Psoas muscle (tissue), 8 donors: ENCODE data around the gene IL36B. TPM values are rescaled to one million over a fixed set of nuclear protein-coding genes. Genes with fewer than 3 reads are reported as not detected.

Source experiments
- ATAC-seq, 4 donors: fragments of 200-7000 bp; cut with Tn5 transposase; one replicate each; pipeline ENCODE4 v1.9.1; 2020; ENCODE audit warnings: moderate library complexity in 3 of 4, mild to moderate bottlenecking in 2 of 4
- DNase-seq, 2 donors: peaks; one replicate each; pipeline ENCODE4 v3.0.0-alpha.2; 2020
- H3K27ac ChIP-seq: fragments of 200-600 bp; one replicate; pipeline ENCODE4 v1.8.0; 2022
- H3K27me3 ChIP-seq, 3 donors: fragments of 200-600 bp in 1 of 3; one replicate each; pipeline versions ENCODE4 v1.6.1 to v1.8.0; 2013 to 2022; ENCODE audit warnings: low read length in 2 of 3, mild to moderate bottlenecking in 2 of 3, moderate library complexity in 1 of 3; ENCODE audit not compliant: insufficient read depth in 3 of 3
- H3K36me3 ChIP-seq, 2 donors: fragments of 200-600 bp in 1 of 2; one replicate each; pipeline versions ENCODE4 v1.6.1 to v1.8.0; 2013 to 2022; ENCODE audit warnings: low read depth in 1 of 2, mild to moderate bottlenecking in 1 of 2, moderate library complexity in 1 of 2; ENCODE audit not compliant: insufficient read depth in 1 of 2
- H3K4me1 ChIP-seq: fragments of 200-600 bp; one replicate; pipeline ENCODE4 v1.8.0; 2022
- H3K4me3 ChIP-seq: fragments of 200-600 bp; one replicate; pipeline ENCODE4 v1.8.0; 2022; ENCODE audit warnings: mild to moderate bottlenecking
- H3K9me3 ChIP-seq: fragments of 200-600 bp; one replicate; pipeline ENCODE4 v1.8.0; 2022
- CTCF ChIP-seq: fragments of 200-600 bp; IDR thresholded peaks from one replicate; pipeline ENCODE4 v1.8.0; 2022; ENCODE audit warnings: antibody characterized with exemption
- WGBS, 3 donors: extraction: QIAGEN DNeasy Blood & Tissue Kit; methylation state at CpG; one replicate each; pipeline versions ENCODE4 v1.1.6 to v1.1.7; 2013; 5-methylcytosine and 5-hydroxymethylcytosine counted together
- intact Hi-C, 2 donors: fragments of 100-400 bp; cut with DNase I; formaldehyde crosslinking; loops; one replicate each; pipeline versions ENCODE4 v1.11.0 to v1.14.2; 2022
- polyA plus RNA-seq, 3 donors: library from polyadenylated mRNA; stranded (reverse); fragments of 200-250 nt; gene quantifications; one replicate each; pipeline ENCODE4 v1.2.3, GENCODE V29; 2013
- total RNA-seq, 4 donors: library from RNA; stranded (reverse); fragmentation: NEBNext Ultra II Directional in 2 of 4; extraction: Animal tissue kit (Norgen Biotek cat#: 25700) in 2 of 4; gene quantifications; one replicate each; pipeline versions ENCODE4 v1.2.1 to v1.2.4, GENCODE V29; 2021 to 2023
- donor health status: healthy with polysubstance abuse.
- donor health status: DM: no; HTN: no; CAD: no; lungs with moderate emphysema.
- donor health status: Bipolar disorder and iron deficiency.
- donor health status: healthy.
- donor health status: DM: yes; HTN: yes; CAD: no.
- donor health status: DM: no; HTN: no; CAD: no.
- donor health status: DM: no; HTN: no; CAD: no.
- donor health status: DM: yes; HTN: yes; CAD: no.

IL36B gene
- total and polyA plus RNA-seq, 7 donors: not detected

- 83 to 90% (median 85%) methylated on average over 2 of the region's 2 CpGs for WGBS, 3 donors
- no peak for TF ChIP-seq CTCF
- intact Hi-C loops: no loop called here
- Histone ChIP-seq H3K27me3 (peaks cover 0 to 6% (median 3%) of the 10 kb centered on the region in 3 donors), H3K4me3 (no peak overlapping the region), H3K27ac (no peak overlapping the region), H3K9me3 (no peaks in the 10 kb centered on the region), H3K36me3 (no peaks in the 10 kb centered on the region), H3K4me1 (no peaks in the 10 kb centered on the region)
- ATAC-seq: no peak
- DNase-seq: no peak
Observed at GRCh38 chr2:113081488-113082210, 29.0 kb upstream of the IL36B start.

- intact Hi-C loops: no loop called here
- peak; percentile 37 for TF ChIP-seq CTCF
- no peaks in the 10 kb centered on the region for H3K4me1 ChIP-seq
- no peak overlapping the region for H3K4me3 ChIP-seq
- H3K27me3 ChIP-seq: peaks cover 0 to 3% (median 2%) of the 10 kb centered on the region in 3 donors
- H3K27ac ChIP-seq: no peak overlapping the region
- 40 to 53% (median 49%) methylated on average over 9 of the region's 9 CpGs for WGBS, 3 donors
- ATAC-seq (peak in 1 of 4 donors; percentile 54), DNase-seq (no peak)
- H3K9me3 ChIP-seq: no peaks in the 10 kb centered on the region
- H3K36me3 ChIP-seq: no peaks in the 10 kb centered on the region
Observed at GRCh38 chr2:113080134-113080533, 27.5 kb upstream of the IL36B start.

DNA sequence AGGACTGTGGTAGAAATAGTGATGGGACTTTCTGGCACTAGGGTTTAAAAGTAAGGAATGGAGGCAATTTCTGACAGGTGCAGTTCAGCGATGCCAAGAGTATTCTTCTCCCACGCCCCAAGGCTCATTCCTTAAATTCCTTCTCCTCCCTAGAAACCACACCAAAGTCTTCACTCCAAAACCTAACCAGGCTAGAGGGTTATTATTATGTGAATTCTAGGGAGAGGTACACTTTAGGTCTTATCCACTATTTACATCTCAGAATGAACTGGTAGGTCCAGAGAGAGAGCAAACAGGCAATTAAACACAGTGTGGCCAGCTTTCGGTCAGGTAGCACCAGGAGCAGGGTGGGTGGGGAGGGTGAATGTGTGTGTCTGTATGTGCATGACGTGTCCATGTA lies 26.5 kb upstream of the IL36B start:
- H3K4me3 ChIP-seq: no peak overlapping the region
- H3K9me3 ChIP-seq: no peaks in the 10 kb centered on the region
- H3K27ac ChIP-seq: no peak overlapping the region
- DNase-seq (no peak), ATAC-seq (no peak)
- H3K27me3 ChIP-seq: peaks cover 0 to 3% (median 0%) of the 10 kb centered on the region in 3 donors
- H3K4me1 ChIP-seq: no peaks in the 10 kb centered on the region
- H3K36me3 ChIP-seq: no peaks in the 10 kb centered on the region
- intact Hi-C loops: no loop called here
- TF ChIP-seq CTCF: no peak
- 54 to 68% (median 54%) methylated on average over 4 of the region's 4 CpGs for WGBS, 3 donors

- H3K9me3 ChIP-seq: no peaks in the 10 kb centered on the region
Observed at GRCh38 chr2:113078350-113078839, 25.7 kb upstream of the IL36B start.

More at GRCh38 chr2:113078350-113078839, 25.7 kb upstream of the IL36B start:
- no peak for ATAC-seq
- 29 to 42% (median 34%) methylated on average over 6 of the region's 6 CpGs for WGBS, 3 donors
- no peak for DNase-seq
- Histone ChIP-seq H3K4me1 (no peaks in the 10 kb centered on the region), H3K4me3 (no peak overlapping the region), H3K27me3 (peaks cover 0 to 3% (median 0%) of the 10 kb centered on the region in 3 donors), H3K27ac (no peak overlapping the region), H3K36me3 (no peaks in the 10 kb centered on the region)
- no peak for TF ChIP-seq CTCF
- intact Hi-C loops: no loop called here
